ENCODE results near the gene CHTF18. TPM values are rescaled to one million over a fixed set of nuclear protein-coding genes. Genes with fewer than 3 reads are reported as not detected.

The CHTF18 gene
- total and polyA plus RNA-seq, 2 donors (not counting 3 experiments of a cell fraction or from before 2014, with no cell fraction given): 33.0 to 69.5 TPM

- BruUV-seq (replicated peaks): no TSS peak
- Histone ChIP-seq H3K36me3 (ENCODE audit: control insufficient read depth in 2 of 2, extremely low read depth in 1 of 2, insufficient read depth in 2 of 2, low read length in 2 of 2) (no peaks in the 10 kb centered on the region), H3K9ac (replicated peaks; ENCODE audit: extremely low read depth, insufficient read depth, low read length) (no peak overlapping the region), H3K27ac (ENCODE audit: insufficient read depth, low read depth, low read length) (no peak overlapping the region), H3K9me1 (replicated peaks; ENCODE audit: control insufficient read depth, extremely low read depth, insufficient read depth, low read length) (no peaks in the 10 kb centered on the region), H3K79me2 (ENCODE audit: control insufficient read depth, insufficient read depth, low read length) (no peaks in the 10 kb centered on the region), H3K4me3 (replicated peaks in 1 of 3; ENCODE audit: insufficient read depth in 1 of 3, low read depth in 1 of 3, low read length in 3 of 3) (no peak overlapping the region), H3K4me1 (ENCODE audit: control insufficient read depth, extremely low read depth, insufficient read depth, low read length) (no peaks in the 10 kb centered on the region), H3K27me3 (ENCODE audit: control insufficient read depth in 2 of 2, insufficient read depth in 2 of 2, low read length in 2 of 2) (no peaks in the 10 kb centered on the region), H3K9me3 (replicated peaks; ENCODE audit: control insufficient read depth, insufficient read depth, low read length) (no peaks in the 10 kb centered on the region), H3K4me2 (ENCODE audit: insufficient read depth, low read length) (no peak overlapping the region), H4K20me1 (replicated peaks; ENCODE audit: control insufficient read depth, extremely low read depth, insufficient read depth, low read length) (no peaks in the 10 kb centered on the region), H2AFZ (ENCODE audit: low read depth, low read length) (no peak overlapping the region)
- TF ChIP-seq POLR2A (IDR thresholded peaks at IDR 0.05; ENCODE audit: low read depth, low read length): no peak
- no peak for TF ChIP-seq FOS (IDR thresholded peaks at IDR 0.05; ENCODE audit: borderline replicate concordance, insufficient read depth, low read length)
- no peak for TF ChIP-seq POLR2AphosphoS5 (IDR thresholded peaks at IDR 0.05; ENCODE audit: insufficient read depth, low read depth, low read length)
- no peak for TF ChIP-seq MAX (IDR thresholded peaks at IDR 0.05; ENCODE audit: insufficient read depth, insufficient read length)
- no peak for TF ChIP-seq EZH2 (IDR thresholded peaks at IDR 0.05; ENCODE audit: borderline replicate concordance, low read depth, low read length, severe bottlenecking)
- TF ChIP-seq CTCF (IDR thresholded peaks at IDR 0.05; ENCODE audit: extremely low read depth in 1 of 2, insufficient read depth in 1 of 2, low read depth in 1 of 2, low read length in 2 of 2): no peak
- no peak for TF ChIP-seq GATA2 (IDR thresholded peaks at IDR 0.05; ENCODE audit: insufficient read depth, insufficient read length, low read depth, low read length)
- TF ChIP-seq MYC (IDR thresholded peaks at IDR 0.05; ENCODE audit: low read depth, low read length): no peak
- no peak for TF ChIP-seq JUN (IDR thresholded peaks at IDR 0.05; ENCODE audit: borderline replicate concordance, insufficient read depth, insufficient read length, low read depth)
- CTCF ChIA-PET: no interaction called here
- intact Hi-C loops (cut with micrococcal nuclease): no loop called here
- POLR2A ChIA-PET: no interaction called here
- dilution Hi-C loops (cut with MboI; ENCODE audit: extremely low pct_ligation_motif_present, low sequenced_read_pairs): no loop called here
- FAIRE-seq: no peak
- no peak for DNase-seq (ENCODE audit: low read depth, low spot score)
These were observed 10.6 kb upstream of the CHTF18 start for GRCh38 chr16:777826-778225.

All from endothelial cell of umbilical vein (primary cell).